Measurements from ENCODE around the gene APOL2.
"Not testable (repeated sequence)": the region's sequence is repeated elsewhere in the genome, so short reads cannot be mapped to it uniquely, and the experiment has no call there.

APOL2 gene

GRCh38 chr22:36262307-36262706 lies 23.0 kb upstream of the APOL2 start:
- not testable (repeated sequence) for DNase-seq (ENCODE audit: low read depth in 2 of 2)

- DNase-seq (ENCODE audit: low read depth in 2 of 2), result not testable (repeated sequence)
These were observed 22.3 kb upstream of the APOL2 start for GRCh38 chr22:36261675-36262074.

- no peak for DNase-seq (ENCODE audit: low read depth in 2 of 2)
These were observed 20.4 kb upstream of the APOL2 start for GRCh38 chr22:36259615-36260300.

- no peak for DNase-seq (ENCODE audit: low read depth in 2 of 2)
These were observed 19.6 kb upstream of the APOL2 start for GRCh38 chr22:36258701-36259614.

- no peak for DNase-seq (ENCODE audit: low read depth in 2 of 2)
These were observed 18.8 kb upstream of the APOL2 start for GRCh38 chr22:36257948-36258670.

- DNase-seq (ENCODE audit: low read depth in 2 of 2), result no peak
These were observed 18.0 kb upstream of the APOL2 start for GRCh38 chr22:36257308-36257707.

- no peak for DNase-seq (ENCODE audit: low read depth in 2 of 2)
These were observed 17.2 kb upstream of the APOL2 start for GRCh38 chr22:36256478-36256877.

GRCh38 chr22:36255572-36255971 lies 16.2 kb upstream of the APOL2 start:
- not testable (repeated sequence) for DNase-seq (ENCODE audit: low read depth in 2 of 2)

GRCh38 chr22:36253523-36254490 lies 14.5 kb upstream of the APOL2 start:
- peak; percentile 54 to 65 for DNase-seq (ENCODE audit: low read depth in 2 of 2)

GRCh38 chr22:36252754-36253522 lies 13.6 kb upstream of the APOL2 start, which contains the start of gene APOL1:
APOL1 (plus strand) TSS chr22:36253133; CDS start chr22:36254956, 1,823 bp downstream.
- peak; percentile 42 to 43 for DNase-seq (ENCODE audit: low read depth in 2 of 2)

GRCh38 chr22:36251979-36252608 lies 12.8 kb upstream of the APOL2 start:
- DNase-seq (ENCODE audit: low read depth in 2 of 2), result not testable (repeated sequence)

GRCh38 chr22:36250292-36250960 lies 11.1 kb upstream of the APOL2 start:
- not testable (repeated sequence) for DNase-seq (ENCODE audit: low read depth in 2 of 2)

- DNase-seq (ENCODE audit: low read depth in 2 of 2), result no peak
These were observed 9.8 kb upstream of the APOL2 start for GRCh38 chr22:36249160-36249559.

- DNase-seq (ENCODE audit: low read depth in 2 of 2), result no peak
These were observed 8.6 kb upstream of the APOL2 start for GRCh38 chr22:36247955-36248354.

GRCh38 chr22:36246718-36247117 lies 7.4 kb upstream of the APOL2 start:
- DNase-seq (ENCODE audit: low read depth in 2 of 2), result no peak

- DNase-seq (ENCODE audit: low read depth in 2 of 2), result no peak
These were observed 6.6 kb upstream of the APOL2 start for GRCh38 chr22:36245805-36246356.

- no peak for DNase-seq (ENCODE audit: low read depth in 2 of 2)
These were observed 5.4 kb upstream of the APOL2 start for GRCh38 chr22:36244522-36245391.

- no peak for DNase-seq (ENCODE audit: low read depth in 2 of 2)
These were observed 4.7 kb upstream of the APOL2 start for GRCh38 chr22:36243986-36244385.

All from stimulated activated CD8-positive, alpha-beta memory T cell treated with anti-CD3 and anti-CD28 coated beads, Interleukin-7, amount 100 ng/mL, for 4 hours (primary cell).